ENCODE data around the gene ROMO1. TPM values are rescaled to one million over a fixed set of nuclear protein-coding genes. Genes with fewer than 3 reads are reported as not detected.
A peak's percentile ranks its signal among the peaks of the same experiment; 100 is the strongest.
"Not testable (repeated sequence)": the region's sequence is repeated elsewhere in the genome, so short reads cannot be mapped to it uniquely, and the experiment has no call there.

Gene ROMO1
- total RNA-seq, 2 experiments from 2014 or later: 32.9 to 35.8 TPM

- Mint-ChIP-seq H3K27me3 (no peaks in the 10 kb centered on the region), H3K4me1 (ENCODE audit: low read depth) (peaks cover 69% of the 10 kb centered on the region), H3K4me3 (peak overlapping the region; percentile 35), H3K36me3 (ENCODE audit: low read depth) (peaks cover 96% of the 10 kb centered on the region), H3K9me3 (no peaks in the 10 kb centered on the region), H3K27ac (peak overlapping the region; percentile 47)
- intact Hi-C loops (cut with DNase I, micrococcal nuclease): no loop called here
- H3K27me3 ChIP-seq (ENCODE audit: control insufficient read depth in 1 of 2, insufficient read depth in 2 of 2, low read length in 2 of 2): no peaks in the 10 kb centered on the region
- H3K4me3 ChIP-seq (ENCODE audit: low read length): no peak overlapping the region
- peak overlapping the region in 1 of 2 donors; percentile 21 for H3K27ac ChIP-seq (ENCODE audit: low read depth in 1 of 2, low read length in 2 of 2)
- peaks cover 29% of the 10 kb centered on the region for H3K4me1 ChIP-seq (ENCODE audit: insufficient read depth, low read length)
- ATAC-seq (ENCODE audit: poor library complexity) (no peak), DNase-seq (no peak)
- ChIA-PET CTCF (interaction anchor here (2.2 kb wide), 1 partner anchor 12 kb away, joined by 8 read pairs; the partner anchor contains the start of genes NFS1 and ROMO1), POLR2A (interaction anchor here (0.6 to 4.0 kb wide), 5 partner anchors 9 to 1602 kb away, joined by 3 to 27 read pairs (median 4); partner anchors contain the start of genes NFS1, PHF20, RBM39 and ROMO1)
- peaks cover 96% of the 10 kb centered on the region for H3K36me3 ChIP-seq (ENCODE audit: insufficient read depth, low read length)
- H3K9me3 ChIP-seq (ENCODE audit: control insufficient read depth in 1 of 2, insufficient read depth in 1 of 2, low read length in 2 of 2): no peaks in the 10 kb centered on the region
- no peak for TF ChIP-seq CTCF (IDR thresholded peaks at IDR 0.05)
These were observed 11.8 kb downstream of the ROMO1 start for GRCh38 chr20:35710884-35711587.

- H3K27me3 Mint-ChIP-seq: no peaks in the 10 kb centered on the region
- H3K4me1 Mint-ChIP-seq (ENCODE audit: low read depth): peaks cover 69% of the 10 kb centered on the region
- H3K4me1 ChIP-seq (ENCODE audit: insufficient read depth, low read length): peaks cover 30% of the 10 kb centered on the region
- DNase-seq (no peak), ATAC-seq (ENCODE audit: poor library complexity) (no peak)
- CTCF ChIA-PET: interaction anchor here (0.9 to 2.2 kb wide), 2 partner anchors 12 to 93 kb away, joined by 3 to 8 read pairs; partner anchors contain the start of genes NFS1 and ROMO1
- POLR2A ChIA-PET: interaction anchor here (0.6 to 4.0 kb wide), 5 partner anchors 9 to 1603 kb away, joined by 3 to 27 read pairs (median 4); partner anchors contain the start of genes NFS1, PHF20, RBM39 and ROMO1
- H3K36me3 ChIP-seq (ENCODE audit: insufficient read depth, low read length): peaks cover 96% of the 10 kb centered on the region
- no peak overlapping the region for H3K4me3 ChIP-seq (ENCODE audit: low read length)
- peak overlapping the region; percentile 35 for H3K4me3 Mint-ChIP-seq
- peak overlapping the region in 1 of 2 donors; percentile 38 for H3K27ac ChIP-seq (ENCODE audit: low read depth in 1 of 2, low read length in 2 of 2)
- H3K27me3 ChIP-seq (ENCODE audit: control insufficient read depth in 1 of 2, insufficient read depth in 2 of 2, low read length in 2 of 2): no peaks in the 10 kb centered on the region
- peaks cover 96% of the 10 kb centered on the region for H3K36me3 Mint-ChIP-seq (ENCODE audit: low read depth)
- H3K9me3 Mint-ChIP-seq: no peaks in the 10 kb centered on the region
- H3K27ac Mint-ChIP-seq: peak overlapping the region; percentile 47
- H3K9me3 ChIP-seq (ENCODE audit: control insufficient read depth in 1 of 2, insufficient read depth in 1 of 2, low read length in 2 of 2): no peaks in the 10 kb centered on the region
- no peak for TF ChIP-seq CTCF (IDR thresholded peaks at IDR 0.05)
- intact Hi-C loops (cut with DNase I, micrococcal nuclease): no loop called here
These were observed 12.5 kb downstream of the ROMO1 start for GRCh38 chr20:35711588-35712209.

- peaks cover 69% of the 10 kb centered on the region for H3K4me1 Mint-ChIP-seq (ENCODE audit: low read depth)
- ATAC-seq (ENCODE audit: poor library complexity); H3K9me3 ChIP-seq (ENCODE audit: control insufficient read depth in 1 of 2, insufficient read depth in 1 of 2, low read length in 2 of 2); H3K27ac ChIP-seq (ENCODE audit: low read depth in 1 of 2, low read length in 2 of 2); H3K27me3 Mint-ChIP-seq; H3K4me3 ChIP-seq (ENCODE audit: low read length); H3K27me3 ChIP-seq (ENCODE audit: control insufficient read depth in 1 of 2, insufficient read depth in 2 of 2, low read length in 2 of 2); H3K9me3 Mint-ChIP-seq; DNase-seq; intact Hi-C loops (cut with DNase I, micrococcal nuclease): not testable (repeated sequence)
- Histone ChIP-seq H3K36me3 (ENCODE audit: insufficient read depth, low read length) (peaks cover 97% of the 10 kb centered on the region), H3K4me1 (ENCODE audit: insufficient read depth, low read length) (peaks cover 33% of the 10 kb centered on the region)
- peak overlapping the region; percentile 30 for H3K4me3 Mint-ChIP-seq
- ChIA-PET POLR2A (interaction anchor here (0.7 to 3.6 kb wide), 2 partner anchors 29 to 31 kb away, joined by 3 to 20 read pairs; partner anchors contain the start of gene RBM39), CTCF (interaction anchor here (0.7 to 0.9 kb wide), 2 partner anchors 26 to 108 kb away, joined by 3 read pairs; no protein-coding TSS in a partner anchor)
- H3K27ac Mint-ChIP-seq: peak overlapping the region; percentile 47
- H3K36me3 Mint-ChIP-seq (ENCODE audit: low read depth): peaks cover 96% of the 10 kb centered on the region
These were observed 13.9 kb downstream of the ROMO1 start for GRCh38 chr20:35713120-35713519.

All from CD4-positive, alpha-beta T cell (primary cell).